Ramos (cell line): ENCODE data around the gene GRAMD2A.

Source experiments
- in situ Hi-C: fragments of 300-500 bp; cut with MboI; formaldehyde crosslinking; loops from one replicate; pipeline ENCODE4 v1.14.3; 2022; ENCODE audit warnings: low sequenced_read_pairs; ENCODE audit not compliant: unreplicated experiment

GRAMD2A gene

GRCh38 chr15:72197460-72198355 is at the start of gene GRAMD2A:
Gene GRAMD2A (minus strand): TSS chr15:72197787.
- in situ Hi-C loops = no loop called here

GRCh38 chr15:72242775-72243370 is 45.3 kb upstream of the GRAMD2A start:
- in situ Hi-C loops = no loop called here

GRCh38 chr15:72239652-72240051 is 42.1 kb upstream of the GRAMD2A start:
- in situ Hi-C loops = no loop called here

GRCh38 chr15:72238586-72238985 is 41.0 kb upstream of the GRAMD2A start:
- in situ Hi-C loops = no loop called here

- in situ Hi-C loops = no loop called here
Measured at GRCh38 chr15:72237853-72238224, 40.3 kb upstream of the GRAMD2A start.

DNA sequence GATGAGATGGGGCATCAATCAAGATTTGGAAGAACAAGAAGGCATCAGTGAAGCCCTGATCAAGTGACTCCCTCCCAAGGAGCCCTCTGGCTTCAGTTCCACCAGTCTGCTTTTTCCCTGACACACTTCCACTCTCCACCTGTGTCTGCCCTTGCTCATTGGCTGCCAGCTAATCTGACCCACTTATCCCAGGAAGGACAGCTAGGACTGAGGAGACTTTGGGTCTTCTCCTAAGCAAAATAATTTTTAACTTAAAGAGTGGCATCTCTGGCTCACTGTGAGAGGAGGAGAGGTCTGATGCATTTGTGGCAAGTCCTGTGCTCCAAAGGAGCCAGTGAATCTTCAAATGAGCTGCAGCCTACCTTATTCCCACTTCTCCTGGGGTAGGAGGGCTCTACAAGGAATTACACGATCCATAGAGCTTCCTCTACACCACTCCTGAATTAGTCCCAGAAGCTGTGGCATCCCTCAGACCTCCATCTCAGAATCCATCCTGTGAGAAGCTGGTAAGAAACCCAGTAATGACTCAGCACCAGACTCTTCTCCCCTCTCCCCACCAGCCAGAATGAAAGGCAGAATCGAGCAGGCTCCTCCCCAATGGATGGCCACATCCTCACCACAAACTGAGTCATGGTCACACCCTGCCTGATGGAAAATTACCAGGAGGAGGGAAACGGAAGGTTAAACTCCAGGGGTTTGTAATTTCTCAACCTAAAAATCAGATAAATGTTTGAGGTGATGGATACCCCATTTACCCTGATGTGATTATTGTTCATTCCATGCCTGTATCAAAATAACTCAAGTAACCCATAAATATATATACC is 39.7 kb upstream of the GRAMD2A start:
- in situ Hi-C loops = no loop called here

- in situ Hi-C loops = no loop called here
Measured at GRCh38 chr15:72236381-72237003, 38.9 kb upstream of the GRAMD2A start.

DNA sequence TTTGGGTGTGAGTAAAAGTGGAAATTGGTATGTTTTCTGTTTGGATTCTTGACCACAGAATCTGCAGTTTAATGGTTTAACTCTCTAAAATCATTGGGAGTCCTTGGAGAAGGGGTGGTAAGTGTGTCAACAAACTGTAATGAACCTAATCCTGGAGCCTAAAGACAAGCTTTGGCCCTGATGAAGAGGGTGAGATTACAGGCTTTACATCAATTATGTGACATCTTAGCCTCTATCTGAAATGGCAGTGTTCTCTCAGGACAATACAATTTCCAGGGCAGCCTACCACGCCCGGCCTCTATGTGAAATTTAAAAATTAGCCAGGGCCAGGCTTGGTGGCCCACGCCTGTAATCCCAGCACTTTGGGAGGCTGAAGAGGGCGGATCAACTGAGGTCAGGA is 37.7 kb upstream of the GRAMD2A start:
- in situ Hi-C loops = no loop called here

GRCh38 chr15:72233769-72234168 is 36.2 kb upstream of the GRAMD2A start:
- in situ Hi-C loops = no loop called here

GRCh38 chr15:72231833-72232478 is 34.4 kb upstream of the GRAMD2A start:
- in situ Hi-C loops = no loop called here

DNA sequence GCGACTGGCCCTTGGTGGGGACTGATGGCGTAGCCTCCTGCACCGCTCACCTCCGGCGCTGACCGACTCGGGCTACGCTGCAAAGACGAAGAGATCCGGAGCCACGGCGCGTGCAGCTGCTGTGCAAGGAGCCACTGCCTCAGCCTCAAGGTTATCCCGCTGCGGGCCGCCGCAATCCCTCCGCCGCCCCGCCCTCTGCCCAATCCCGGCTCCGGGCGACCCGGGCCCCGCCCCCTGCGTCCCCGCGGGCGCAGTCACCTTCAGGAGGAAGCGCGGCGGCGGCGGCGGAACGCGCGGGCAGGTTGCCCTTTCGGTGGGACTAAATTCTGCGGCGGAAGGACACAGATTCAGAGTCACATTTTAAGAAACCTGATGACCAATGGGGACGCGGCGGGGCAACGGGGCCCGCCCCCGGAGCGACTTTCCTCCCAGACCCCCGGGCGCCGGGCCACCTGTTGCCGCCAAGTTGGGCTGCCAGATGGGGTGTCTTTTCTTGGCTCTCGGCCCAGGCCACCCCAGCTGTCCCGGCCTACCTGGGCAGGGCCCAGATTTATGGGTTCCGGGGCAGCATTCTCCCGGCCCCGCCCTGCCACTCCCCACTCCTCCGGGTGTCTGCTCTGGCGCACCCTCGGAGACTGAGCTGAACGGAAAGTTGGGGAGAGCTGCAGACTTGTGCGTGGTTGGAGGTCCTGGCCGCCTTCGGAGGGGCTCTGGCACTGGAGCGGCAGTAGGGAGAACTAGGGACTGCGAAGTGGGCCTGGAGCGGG is 33.7 kb upstream of the GRAMD2A start, which contains the start of gene PKM:
TSS of gene PKM (minus strand) at position 125 of the 767 bp plus-strand sequence. CDS start 12,093 bp downstream, outside the sequence.
- in situ Hi-C loops = no loop called here

GRCh38 chr15:72230197-72231065 is 32.8 kb upstream of the GRAMD2A start:
- in situ Hi-C loops = no loop called here

GRCh38 chr15:72229947-72230196 is 32.3 kb upstream of the GRAMD2A start:
- in situ Hi-C loops = no loop called here

- in situ Hi-C loops = no loop called here
Measured at GRCh38 chr15:72229076-72229946, 31.7 kb upstream of the GRAMD2A start.

DNA sequence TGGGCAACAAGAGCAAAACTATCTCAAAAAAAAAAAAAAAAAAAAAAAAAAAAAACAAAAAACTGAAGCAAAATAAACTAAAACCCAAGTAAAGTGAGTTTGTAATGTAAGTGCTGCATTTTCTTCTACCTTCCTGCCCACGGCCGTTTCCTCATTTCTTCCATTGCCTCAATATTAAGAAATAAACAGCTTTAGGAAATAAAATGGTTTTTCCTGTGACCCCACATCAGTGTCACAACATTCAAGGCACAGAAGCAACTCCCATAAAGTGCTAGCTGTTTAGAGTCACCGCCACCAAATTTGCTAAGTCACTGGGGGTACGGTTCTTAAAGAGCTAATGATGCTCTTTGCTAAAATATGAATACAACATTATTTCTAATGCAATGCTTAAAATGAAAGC is 30.1 kb upstream of the GRAMD2A start:
- in situ Hi-C loops = no loop called here

DNA sequence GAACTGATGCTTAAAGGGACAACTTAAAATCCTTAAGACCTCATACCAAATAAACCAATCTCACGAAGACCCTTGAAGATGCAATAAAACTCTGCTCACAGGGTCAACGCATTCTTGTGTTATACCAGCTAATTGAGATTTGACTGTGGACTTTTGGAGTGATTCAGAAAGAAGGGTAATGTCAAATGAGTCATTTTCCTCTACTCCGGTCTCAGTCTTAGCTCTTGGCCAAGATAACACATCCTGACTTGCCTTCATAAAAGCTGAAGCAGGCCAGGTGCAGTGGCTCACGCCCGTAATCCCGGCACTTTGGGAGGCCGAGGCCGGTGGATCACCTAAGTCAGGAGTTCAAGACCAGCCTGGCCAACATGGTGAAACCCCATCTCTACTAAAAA is 29.6 kb upstream of the GRAMD2A start:
- in situ Hi-C loops = no loop called here

- in situ Hi-C loops = no loop called here
Measured at GRCh38 chr15:72223278-72223677, 25.7 kb upstream of the GRAMD2A start.

- in situ Hi-C loops = no loop called here
Measured at GRCh38 chr15:72222393-72222792, 24.8 kb upstream of the GRAMD2A start.
